Activated CD4-positive, CD25-positive, alpha-beta regulatory T cell treated with anti-CD3 and anti-CD28 coated beads, Interleukin-2, amount 50 U/mL, for 24 hours (primary cell): ENCODE measurements around the gene SMG9.
"Not testable (repeated sequence)": the region's sequence is repeated elsewhere in the genome, so short reads cannot be mapped to it uniquely, and the experiment has no call there.

ENCODE experiments used
- ATAC-seq, 2 donors: fragments of 150-1000 bp; cut with Tn5 transposase; one replicate each; pipeline ENCODE4 v1.10.0; 2021; ENCODE audit warnings: mild to moderate bottlenecking in 1 of 2, moderate library complexity in 1 of 2

SMG9 gene

DNA sequence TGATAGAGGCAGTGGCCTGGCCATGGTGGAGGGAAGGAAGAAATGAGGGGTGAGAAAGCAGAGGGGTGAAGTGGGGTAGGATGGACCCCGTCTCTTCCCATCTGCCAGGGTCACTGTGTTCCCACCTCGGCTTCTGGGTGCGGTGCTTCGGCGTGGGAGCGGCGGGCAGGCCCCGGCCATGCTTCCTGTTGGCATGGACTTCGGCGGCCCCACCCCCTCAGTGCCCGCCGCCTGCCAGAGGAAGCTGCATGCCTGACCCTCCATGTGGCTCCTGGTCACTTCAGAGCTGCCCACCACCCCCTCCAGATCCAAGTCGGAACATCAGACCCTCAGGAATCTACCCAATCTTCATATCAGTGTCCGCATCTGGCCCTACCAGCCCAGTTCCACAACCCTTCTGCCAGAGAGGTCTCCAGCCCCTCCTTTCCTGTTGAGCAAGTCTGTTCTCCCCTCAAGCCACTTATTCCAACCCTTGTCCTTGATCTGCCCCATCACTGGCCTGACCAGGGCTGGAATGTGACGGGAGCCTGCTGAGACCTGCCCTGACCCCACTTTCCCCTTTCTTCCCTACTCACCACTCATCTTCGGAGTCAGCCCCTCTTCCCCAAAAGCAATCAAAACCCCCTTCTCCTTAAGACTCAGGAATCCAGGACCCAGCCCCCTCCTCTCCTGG, 24.5 kb upstream of the SMG9 start:
- ATAC-seq = no peak

DNA sequence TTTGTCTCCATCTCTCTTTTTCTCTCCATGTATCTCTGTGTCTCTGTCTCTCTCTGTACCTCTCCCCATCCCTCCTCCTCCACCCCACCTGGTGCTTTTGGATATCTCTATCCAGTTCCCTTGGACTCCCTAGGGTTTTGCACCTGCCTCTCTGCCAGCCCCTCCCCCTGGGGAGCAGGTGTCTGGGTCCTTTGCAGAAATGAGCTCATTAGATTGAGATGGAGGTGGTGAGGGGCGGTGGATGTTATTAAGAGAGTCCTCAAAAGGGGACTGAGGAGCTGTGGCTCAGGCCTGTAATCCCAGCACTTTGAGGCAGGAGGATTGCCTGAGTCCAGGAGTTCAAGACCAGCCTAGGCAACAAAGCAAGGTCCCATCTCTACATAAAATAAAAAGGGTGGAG, 23.9 kb upstream of the SMG9 start:
- ATAC-seq = no peak

- ATAC-seq = no peak
These were observed 22.5 kb upstream of the SMG9 start for GRCh38 chr19:43777163-43777695.

DNA sequence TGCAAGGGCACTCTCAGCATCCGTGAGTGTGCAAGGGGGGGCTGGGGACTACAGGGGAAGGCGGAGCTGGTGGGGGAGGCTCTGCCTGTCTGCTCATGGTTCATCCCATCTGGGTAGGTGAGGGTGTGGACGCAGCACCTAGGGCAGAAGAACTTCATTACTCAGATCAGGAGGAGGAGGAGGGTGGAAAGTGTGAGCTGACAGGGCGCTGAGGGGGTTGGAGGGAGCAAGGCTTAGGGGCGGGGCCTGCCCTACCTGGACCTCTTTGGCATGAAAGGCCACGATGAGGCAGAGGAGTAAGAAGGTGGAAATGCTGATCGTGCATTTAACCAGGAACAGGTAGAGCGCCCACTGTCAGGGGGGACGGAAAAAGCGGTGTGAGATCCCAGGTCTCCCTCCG, 21.5 kb upstream of the SMG9 start:
- peak; percentile 56 to 63 for ATAC-seq

DNA sequence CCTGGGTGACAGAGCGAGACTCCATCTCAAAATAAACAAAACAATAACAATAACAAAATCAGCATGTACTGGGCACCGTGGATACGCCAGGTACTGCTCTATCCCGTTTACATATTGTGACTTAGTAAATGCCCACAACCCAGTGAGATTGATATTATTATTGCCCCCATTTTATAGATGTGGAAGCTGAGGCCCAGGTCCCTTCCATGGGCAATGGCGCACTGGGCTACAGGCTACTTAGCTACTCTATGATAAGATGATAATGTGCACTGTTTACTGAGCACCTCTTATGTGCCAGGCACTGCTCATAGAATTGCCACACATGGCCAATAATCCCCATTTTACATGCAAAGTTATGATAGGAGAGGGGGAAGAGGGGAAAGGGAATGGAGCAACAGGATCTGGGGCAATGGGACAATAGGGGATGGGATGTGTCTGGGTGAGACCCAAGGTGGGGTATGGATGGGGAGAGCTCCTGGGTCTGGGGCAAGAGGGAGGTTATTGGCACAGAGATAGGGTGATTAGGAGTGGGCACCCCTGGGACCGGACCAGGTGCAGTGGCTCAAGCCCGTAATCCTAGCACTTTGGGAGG, 20.6 kb upstream of the SMG9 start:
- ATAC-seq = no peak

- ATAC-seq = not testable (repeated sequence)
These were observed 20.1 kb upstream of the SMG9 start for GRCh38 chr19:43774940-43775258.

- ATAC-seq = no peak
These were observed 19.6 kb upstream of the SMG9 start for GRCh38 chr19:43774103-43774939.

- no peak for ATAC-seq
These were observed 19.0 kb upstream of the SMG9 start for GRCh38 chr19:43773725-43774102.

DNA sequence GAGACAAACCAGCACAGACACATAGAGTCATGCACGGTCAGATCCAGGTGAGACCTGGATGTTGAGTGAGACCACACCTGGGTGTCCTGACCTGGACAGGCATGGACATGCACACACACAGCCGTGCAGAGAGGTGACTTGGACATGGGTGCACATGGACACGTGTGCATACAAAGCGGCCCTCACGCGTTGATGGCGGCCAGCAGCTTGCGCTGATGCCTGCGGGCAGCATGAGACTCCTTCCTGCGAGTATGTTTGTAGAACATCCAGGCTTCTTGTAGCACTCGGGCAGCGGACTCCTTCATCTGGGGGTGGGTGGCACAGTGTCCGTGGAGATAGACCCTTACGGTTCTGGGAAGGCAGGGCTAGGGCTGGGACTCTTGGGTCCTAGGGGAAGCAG, 14.5 kb upstream of the SMG9 start:
- no peak for ATAC-seq

DNA sequence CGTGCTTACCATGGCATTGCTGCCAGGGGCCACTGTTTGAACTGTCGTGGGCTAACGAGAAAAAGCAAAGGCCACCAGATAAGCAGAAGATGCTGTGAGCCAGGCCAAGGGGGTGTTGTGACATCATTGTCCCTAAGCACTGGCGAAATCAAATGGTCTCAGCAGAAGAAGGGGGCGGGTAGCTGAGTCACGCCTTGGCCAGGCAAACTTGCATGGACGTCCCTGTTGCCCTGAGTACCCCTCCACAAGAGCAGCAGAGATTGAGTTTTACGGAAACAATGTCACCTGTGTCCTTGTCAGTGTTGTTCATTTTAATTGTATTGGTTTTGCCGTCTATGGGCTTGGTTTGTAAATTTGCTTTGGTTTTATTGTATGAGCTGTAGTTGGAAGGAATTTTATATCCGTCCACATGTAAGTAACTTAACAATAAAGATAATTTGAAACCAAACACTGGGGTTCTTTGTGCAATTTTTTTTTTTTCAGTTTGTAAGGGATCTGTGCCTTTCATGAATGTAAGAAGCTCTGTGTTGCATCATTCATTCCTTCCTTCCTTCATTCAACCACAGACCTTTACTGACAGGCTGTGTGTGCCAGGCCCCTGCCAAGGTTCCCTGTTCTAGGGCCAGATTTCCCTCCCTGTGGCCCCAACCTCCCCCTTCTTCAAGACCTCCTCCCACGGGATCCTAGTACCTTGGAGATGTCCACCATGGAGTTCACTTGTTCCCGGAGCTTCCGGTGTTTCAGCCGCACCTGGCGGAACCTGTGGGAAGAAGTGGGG, 13.7 kb upstream of the SMG9 start:
- no peak for ATAC-seq

- ATAC-seq = no peak
These were observed 13.1 kb upstream of the SMG9 start for GRCh38 chr19:43767818-43768217.

GRCh38 chr19:43767316-43767715, 12.6 kb upstream of the SMG9 start:
- no peak for ATAC-seq

DNA sequence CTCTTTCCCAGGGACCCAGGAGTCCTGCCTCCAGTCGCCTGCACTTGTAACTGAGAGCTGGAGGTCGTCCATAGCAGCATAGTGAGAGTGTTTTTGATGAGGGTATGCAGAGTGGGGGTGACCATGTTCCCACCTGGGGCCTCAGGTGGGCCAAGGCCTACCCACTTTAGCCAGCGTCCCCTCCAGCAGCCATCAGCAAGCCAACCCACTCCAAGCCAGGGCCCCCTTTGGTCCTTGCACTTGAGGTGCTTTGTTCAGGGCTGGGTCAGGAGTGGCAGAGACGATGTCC, 11.9 kb upstream of the SMG9 start:
- ATAC-seq = no peak

DNA sequence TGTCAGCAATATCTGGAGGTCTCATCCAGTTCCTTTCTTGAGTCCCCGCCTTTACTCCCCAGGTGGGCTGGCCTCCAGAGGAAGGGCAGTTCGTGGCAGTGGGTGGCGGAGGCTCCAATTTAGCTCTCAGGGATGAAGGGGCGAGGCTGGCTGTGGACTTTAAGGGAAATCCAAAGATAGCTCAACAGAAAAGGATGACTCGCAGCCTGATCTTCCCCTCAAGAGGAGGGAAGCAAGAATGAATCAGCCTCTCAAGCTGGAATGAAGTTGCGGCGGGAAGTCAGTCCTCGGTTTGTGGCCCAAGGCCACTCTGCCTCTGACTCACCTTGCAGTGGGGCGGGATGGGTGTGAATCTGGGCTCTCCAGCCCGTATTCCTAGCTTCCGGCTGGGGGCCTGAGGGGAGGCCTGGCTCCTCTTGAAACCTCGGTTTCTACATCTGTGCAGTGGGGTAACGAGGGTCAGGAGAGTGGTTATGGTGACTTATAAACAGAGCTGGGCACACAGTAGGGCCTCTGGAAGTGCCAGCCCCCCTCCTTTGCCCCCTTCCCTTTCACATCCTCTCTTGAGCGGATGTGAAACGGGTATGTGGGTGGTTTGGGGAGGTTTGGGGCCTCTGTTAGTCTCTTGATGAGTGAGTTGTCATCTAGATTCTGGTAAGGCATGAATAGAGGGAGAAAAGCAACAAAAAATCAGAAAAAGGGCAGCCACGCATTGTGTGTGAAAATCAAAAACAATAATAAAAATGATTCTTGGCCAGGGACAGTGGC, 10.5 kb upstream of the SMG9 start:
- ATAC-seq = peak; percentile 85 to 88

- ATAC-seq = not testable (repeated sequence)
These were observed 9.9 kb upstream of the SMG9 start for GRCh38 chr19:43764684-43765083.

DNA sequence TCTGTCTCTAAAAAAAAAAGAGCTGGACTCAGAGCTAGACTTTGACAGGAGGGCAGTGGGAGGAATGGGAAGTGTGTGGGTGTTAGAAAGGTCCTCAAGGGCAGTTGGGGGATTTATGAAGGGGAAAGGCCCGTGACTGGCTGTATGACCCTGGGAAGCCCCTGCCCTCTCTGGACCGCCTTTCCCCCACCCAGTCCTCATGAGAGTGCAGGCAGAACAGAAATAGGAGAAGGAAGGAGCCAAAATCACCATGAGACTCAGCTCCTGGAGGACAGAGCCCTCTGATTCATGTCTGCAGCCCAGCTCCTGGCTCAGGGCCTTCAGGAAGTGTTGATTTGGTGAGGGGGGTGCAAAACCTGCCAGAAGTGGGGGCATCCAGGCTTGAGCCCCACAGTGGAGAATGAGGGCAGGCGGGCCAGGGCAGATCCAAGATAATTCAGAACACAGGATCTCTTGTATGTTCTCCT, 8.7 kb upstream of the SMG9 start:
- no peak for ATAC-seq

- no peak for ATAC-seq
These were observed 8.1 kb upstream of the SMG9 start for GRCh38 chr19:43762814-43763213.

DNA sequence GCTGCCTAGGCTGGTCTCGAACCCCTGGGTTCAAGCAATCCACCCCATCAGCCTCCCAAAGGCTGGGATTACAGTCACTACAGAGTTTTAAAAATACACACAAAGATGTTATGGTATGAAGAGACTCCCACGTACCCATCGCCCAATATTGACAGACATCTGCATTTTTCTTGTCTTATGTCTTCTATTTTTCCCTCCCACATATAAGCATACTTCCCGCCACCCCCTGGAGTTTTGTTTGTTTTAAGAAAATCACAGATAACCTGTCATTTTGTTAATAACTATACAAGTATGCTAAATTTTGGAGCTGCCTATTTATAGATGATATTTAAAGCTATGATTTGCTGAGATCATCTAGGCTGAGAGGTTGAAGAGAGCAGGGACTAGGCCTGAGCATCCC, 6.2 kb upstream of the SMG9 start:
- no peak for ATAC-seq

DNA sequence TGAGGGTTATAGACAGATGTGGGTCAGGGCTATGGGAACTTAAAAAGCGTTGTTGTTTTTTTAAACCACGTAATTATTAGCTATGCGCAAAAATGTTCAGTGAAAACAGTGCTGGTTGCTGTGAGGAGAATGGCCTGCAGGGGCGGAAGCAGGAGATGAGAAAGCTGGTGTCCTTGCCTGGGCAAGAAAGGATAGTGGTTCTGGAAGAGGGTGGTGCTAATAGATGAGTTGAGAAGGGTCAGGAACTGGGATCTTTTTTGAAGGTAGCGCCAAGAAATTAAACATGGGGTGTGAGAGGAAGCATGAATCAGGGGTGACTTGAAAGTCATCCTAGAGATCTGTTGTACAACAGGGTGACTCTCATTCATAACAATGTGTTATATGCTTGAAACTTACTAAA, 4.8 kb upstream of the SMG9 start:
- ATAC-seq = no peak

GRCh38 chr19:43755256-43755801, 567 bp upstream of the SMG9 start:
- peak in 1 of 2 donors; percentile 6 for ATAC-seq

DNA sequence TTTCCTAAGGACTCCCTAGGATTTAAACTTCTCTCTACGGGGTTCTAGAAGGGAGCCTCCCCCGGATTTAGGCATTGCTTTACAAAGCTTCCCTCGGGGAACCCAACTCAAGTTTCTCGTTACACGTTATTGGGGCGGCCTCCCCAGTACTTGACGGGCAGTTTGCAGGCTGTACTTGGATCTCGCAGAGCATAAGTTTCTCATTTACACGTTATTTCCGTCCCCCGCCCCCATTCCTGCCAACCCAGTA, 584 bp downstream of the SMG9 start:
- ATAC-seq = no peak

DNA sequence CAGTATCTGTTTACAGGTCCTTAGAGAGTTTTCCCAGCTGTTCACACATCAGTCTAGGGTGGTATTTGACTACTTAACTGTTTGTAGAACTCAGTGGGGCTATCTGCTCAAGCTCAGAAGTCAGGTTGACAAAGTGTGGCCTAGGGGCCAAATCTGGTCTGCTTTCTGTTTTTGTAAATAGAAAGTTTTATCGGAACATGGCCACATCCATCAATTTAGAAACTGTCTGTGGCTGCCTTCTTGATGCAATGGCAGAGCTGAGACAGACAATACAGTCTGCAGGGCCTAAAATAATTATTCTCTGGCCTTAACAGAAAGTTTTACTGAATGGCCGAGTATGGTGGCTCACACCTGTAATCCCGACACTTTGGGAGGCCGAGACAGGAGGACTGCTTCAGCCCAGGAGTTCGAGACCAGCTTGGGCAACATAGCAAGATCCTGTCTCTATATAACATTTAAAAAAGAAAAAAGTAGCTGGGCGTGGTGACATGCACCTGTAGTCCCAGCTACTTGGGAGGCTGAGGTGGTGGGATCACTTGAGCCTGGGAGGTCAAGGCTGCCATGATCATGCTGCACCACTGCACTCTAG, 2.4 kb downstream of the SMG9 start:
- no peak for ATAC-seq
